Measurements from ENCODE around the gene ADAMTS17. TPM values are rescaled to one million over a fixed set of nuclear protein-coding genes. Genes with fewer than 3 reads are reported as not detected.

Gene ADAMTS17
- total and polyA plus RNA-seq, 9 of the 15 experiments (the other 6 are each of a cell fraction or from before 2014, with no cell fraction given) = 0.01 to 0.14 (median 0.07) TPM; not detected in 6

DNA sequence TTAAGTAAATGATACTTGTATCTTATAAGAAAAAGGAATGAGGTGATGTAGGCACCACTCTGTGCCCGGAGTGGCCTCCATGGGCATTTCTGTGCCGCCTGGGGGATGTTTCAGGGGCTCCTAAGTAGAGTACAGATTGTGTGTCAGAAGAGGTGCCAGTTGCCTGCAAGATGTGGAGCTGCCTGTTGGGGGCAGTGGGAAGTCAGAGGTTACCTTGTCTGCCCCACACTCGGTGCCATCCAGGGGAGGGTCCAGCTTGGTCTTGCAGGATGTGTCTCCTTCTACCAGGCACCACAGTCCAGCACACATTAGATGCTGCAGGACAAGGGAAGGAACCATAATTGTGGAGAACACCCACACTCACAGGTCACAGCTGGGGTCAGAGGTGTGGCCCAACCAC is 208.8 kb downstream of the ADAMTS17 start:
- in situ Hi-C loops (cut with MboI) = no loop called here
- H3K4me2 ChIP-seq (ENCODE audit: insufficient read depth, low read length) = no peak overlapping the region
- BruUV-seq (replicated peaks) = no TSS peak

DNA sequence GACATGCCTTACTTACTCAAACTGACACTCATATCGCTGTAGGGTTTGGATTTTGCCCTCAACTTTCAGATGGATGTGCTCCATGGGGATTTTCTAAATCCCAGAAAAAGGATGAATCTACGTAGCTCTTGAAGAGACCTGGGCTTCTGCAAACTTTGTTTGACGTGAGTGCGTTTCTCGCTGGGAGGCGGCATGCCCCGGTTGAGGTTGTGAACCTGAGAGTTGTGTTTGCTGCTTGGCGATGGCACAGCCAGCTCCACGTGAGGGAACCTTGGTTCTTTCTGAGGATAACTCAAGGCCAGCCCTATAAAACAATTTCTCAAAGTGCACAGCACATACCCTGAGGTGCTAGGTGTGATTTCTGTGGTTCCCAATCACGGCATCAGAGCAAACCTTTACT is 209.5 kb downstream of the ADAMTS17 start:
- Histone ChIP-seq H4K20me1 (replicated peaks; ENCODE audit: control insufficient read depth, insufficient read depth, low read length) (no peaks in the 10 kb centered on the region), H3K9me3 (replicated peaks; ENCODE audit: control insufficient read depth, insufficient read depth, low read depth, low read length) (no peaks in the 10 kb centered on the region), H3K4me1 (replicated peaks in 1 of 2; ENCODE audit: control insufficient read depth in 2 of 2, insufficient read depth in 2 of 2, low read length in 2 of 2) (peaks cover 0 to 5% of the 10 kb centered on the region in 2 experiments; a peak in 2 of 5 replicates), H3K27ac (ENCODE audit: extremely low read depth, low read depth, low read length) (no peak overlapping the region), H3K9me1 (ENCODE audit: control insufficient read depth, insufficient read depth, low read length) (no peaks in the 10 kb centered on the region), H3K9ac (ENCODE audit: insufficient read depth in 1 of 2, low read depth in 2 of 2, low read length in 2 of 2) (no peak overlapping the region), H3K79me2 (ENCODE audit: control insufficient read depth, insufficient read depth, low read length) (no peaks in the 10 kb centered on the region), H2AFZ (ENCODE audit: low read depth, low read length) (no peak overlapping the region), H3K36me3 (ENCODE audit: control insufficient read depth, insufficient read depth, low read length) (no peaks in the 10 kb centered on the region), H3K4me2 (ENCODE audit: insufficient read depth, low read length) (no peak overlapping the region), H3K27me3 (ENCODE audit: control insufficient read depth in 2 of 2, insufficient read depth in 2 of 2, low read length in 2 of 2) (peaks cover 0 to 34% of the 10 kb centered on the region in 2 experiments; a peak in 4 of 5 replicates), H3K4me3 (no peak overlapping the region)
- DNase-seq (ENCODE audit: extremely low read depth in 1 of 4, low spot score in 3 of 4) (no peak), ATAC-seq (no peak), FAIRE-seq (no peak)
- POLR2A ChIA-PET = interaction anchor here (0.6 to 0.9 kb wide), 3 partner anchors 32 to 182 kb away, joined by 4 to 5 read pairs (median 4); no protein-coding TSS in a partner anchor
- no TSS peak for BruUV-seq (replicated peaks)
- intact Hi-C loops (cut with micrococcal nuclease) = loop anchor here (5.0 to 10.0 kb wide), 2 partner anchors 178 to 340 kb away; no protein-coding TSS in a partner anchor
- CTCF ChIA-PET (ENCODE audit: low intra/inter-chr PET ratio) = no interaction called here
- 6% methylated on average over 10 of the region's 10 CpGs for WGBS (ENCODE audit: insufficient coverage, low coverage, missing lambda C conversion rate)
- in situ Hi-C loops (cut with MboI) = no loop called here
- TF ChIP-seq SAFB2 (IDR thresholded peaks at IDR 0.05; ENCODE audit: borderline replicate concordance, low read depth, low read length, severe bottlenecking) = no peak

More for the DNA sequence above, 208.8 kb downstream of the ADAMTS17 start:
- H3K27me3 ChIP-seq (ENCODE audit: control insufficient read depth in 2 of 2, insufficient read depth in 2 of 2, low read length in 2 of 2) = peaks cover 0 to 27% of the 10 kb centered on the region in 2 experiments; a peak in 4 of 5 replicates
- H3K9me3 ChIP-seq (replicated peaks; ENCODE audit: control insufficient read depth, insufficient read depth, low read depth, low read length) = no peaks in the 10 kb centered on the region
- H3K9me1 ChIP-seq (ENCODE audit: control insufficient read depth, insufficient read depth, low read length) = no peaks in the 10 kb centered on the region
- 0% methylated on average over 3 of the region's 3 CpGs for WGBS (ENCODE audit: insufficient coverage, low coverage, missing lambda C conversion rate)
- no peak overlapping the region for H3K4me3 ChIP-seq
- intact Hi-C loops (cut with micrococcal nuclease) = loop anchor here (5.0 to 10.0 kb wide), 2 partner anchors 178 to 341 kb away; no protein-coding TSS in a partner anchor
- POLR2A ChIA-PET = interaction anchor here (0.9 kb wide), 2 partner anchors 105 to 177 kb away, joined by 4 read pairs; no protein-coding TSS in a partner anchor
- peaks cover 0 to 5% of the 10 kb centered on the region in 2 experiments; a peak in 2 of 5 replicates for H3K4me1 ChIP-seq (replicated peaks in 1 of 2; ENCODE audit: control insufficient read depth in 2 of 2, insufficient read depth in 2 of 2, low read length in 2 of 2)
- DNase-seq (ENCODE audit: extremely low read depth in 1 of 4, low spot score in 3 of 4) (no peak), FAIRE-seq (no peak), ATAC-seq (no peak)
- no peak for TF ChIP-seq L3MBTL2 (IDR thresholded peaks at IDR 0.05)
- no peak overlapping the region for H2AFZ ChIP-seq (ENCODE audit: low read depth, low read length)
- no peaks in the 10 kb centered on the region for H4K20me1 ChIP-seq (replicated peaks; ENCODE audit: control insufficient read depth, insufficient read depth, low read length)
- H3K27ac ChIP-seq (ENCODE audit: extremely low read depth, low read depth, low read length) = no peak overlapping the region
- CTCF ChIA-PET (ENCODE audit: low intra/inter-chr PET ratio) = no interaction called here
- H3K36me3 ChIP-seq (ENCODE audit: control insufficient read depth, insufficient read depth, low read length) = no peaks in the 10 kb centered on the region
- H3K9ac ChIP-seq (ENCODE audit: insufficient read depth in 1 of 2, low read depth in 2 of 2, low read length in 2 of 2) = no peak overlapping the region
- no peaks in the 10 kb centered on the region for H3K79me2 ChIP-seq (ENCODE audit: control insufficient read depth, insufficient read depth, low read length)
